Upper lobe of right lung (tissue), 1 donor: ENCODE measurements around the gene MYO7A. TPM values are rescaled to one million over a fixed set of nuclear protein-coding genes. Genes with fewer than 3 reads are reported as not detected.

Source experiments
- ATAC-seq: fragments of 200-7000 bp; cut with Tn5 transposase; one replicate; pipeline ENCODE4 v1.9.1; 2020; ENCODE audit warnings: mild to moderate bottlenecking, moderate library complexity
- DNase-seq: peaks from one replicate; pipeline ENCODE4 v3.0.0-alpha.2; 2020
- H3K27ac ChIP-seq: fragments of 200-600 bp; one replicate; pipeline ENCODE4 v1.8.0; 2022
- H3K27me3 ChIP-seq: fragments of 200-600 bp; one replicate; pipeline ENCODE4 v1.8.0; 2022; ENCODE audit warnings: mild to moderate bottlenecking
- H3K36me3 ChIP-seq: fragments of 200-600 bp; one replicate; pipeline ENCODE4 v1.8.0; 2022
- H3K4me1 ChIP-seq: fragments of 200-600 bp; one replicate; pipeline ENCODE4 v1.8.0; 2022
- H3K4me3 ChIP-seq: fragments of 200-600 bp; one replicate; pipeline ENCODE4 v1.8.0; 2022; ENCODE audit warnings: mild to moderate bottlenecking
- H3K9me3 ChIP-seq: fragments of 200-600 bp; one replicate; pipeline ENCODE4 v1.8.0; 2022
- CTCF ChIP-seq: fragments of 200-600 bp; IDR thresholded peaks from one replicate; pipeline ENCODE4 v1.8.0; 2022; ENCODE audit warnings: antibody characterized with exemption
- intact Hi-C: fragments of 100-400 bp; cut with DNase I; formaldehyde crosslinking; loops from one replicate; pipeline ENCODE4 v1.11.0; 2022
- total RNA-seq: library from RNA; stranded (reverse); fragmentation: NEBNext Ultra II Directional; extraction: Animal tissue kit (Norgen Biotek cat#: 25700); gene quantifications from one replicate; pipeline ENCODE4 v1.2.1, GENCODE V29; 2021
- donor health status: DM: no; HTN: yes; CAD: no; lungs with severe emphysema.

Gene MYO7A
- total RNA-seq, 1 donor from 2014 or later, result 3.6 TPM

DNA sequence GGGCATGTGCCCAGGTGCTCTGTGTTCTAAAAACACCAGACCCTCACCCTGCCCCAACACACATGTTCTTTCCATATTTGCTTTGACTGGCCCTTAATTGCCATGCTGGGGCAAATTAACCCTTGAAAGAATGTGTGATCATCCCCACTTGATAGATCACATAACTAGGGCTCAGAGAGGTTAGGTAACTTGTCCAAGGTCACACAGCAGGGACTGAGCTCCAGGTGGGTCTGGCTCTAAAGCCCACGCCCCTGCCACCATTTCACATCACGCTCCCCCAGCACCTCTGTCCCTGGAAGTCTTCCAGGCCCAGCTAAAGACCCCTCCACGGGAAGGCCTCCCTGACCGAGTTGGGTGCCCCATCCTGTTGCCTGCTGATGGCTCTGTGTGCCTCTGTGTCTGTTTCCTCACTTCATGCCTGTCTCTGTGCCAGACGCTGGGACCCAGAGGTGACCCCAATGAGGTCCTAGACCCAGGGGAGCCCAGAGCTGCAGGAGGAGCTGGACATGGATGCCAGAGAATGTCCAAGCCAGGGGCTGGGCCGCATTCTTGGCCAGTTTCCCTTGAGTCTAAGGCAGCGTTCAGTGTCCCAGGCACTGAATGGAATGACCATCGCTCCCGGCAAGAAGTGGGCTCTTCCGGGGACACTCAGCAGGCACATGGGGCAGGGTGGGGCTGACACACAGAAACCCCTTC lies 79.7 kb downstream of the MYO7A start:
- Histone ChIP-seq H3K27me3 (no peaks in the 10 kb centered on the region), H3K4me3 (no peak overlapping the region), H3K27ac (no peak overlapping the region), H3K36me3 (no peaks in the 10 kb centered on the region), H3K9me3 (no peaks in the 10 kb centered on the region), H3K4me1 (no peaks in the 10 kb centered on the region)
- ATAC-seq (no peak), DNase-seq (peak; percentile 39)
- intact Hi-C loops, result no loop called here
- no peak for TF ChIP-seq CTCF

DNA sequence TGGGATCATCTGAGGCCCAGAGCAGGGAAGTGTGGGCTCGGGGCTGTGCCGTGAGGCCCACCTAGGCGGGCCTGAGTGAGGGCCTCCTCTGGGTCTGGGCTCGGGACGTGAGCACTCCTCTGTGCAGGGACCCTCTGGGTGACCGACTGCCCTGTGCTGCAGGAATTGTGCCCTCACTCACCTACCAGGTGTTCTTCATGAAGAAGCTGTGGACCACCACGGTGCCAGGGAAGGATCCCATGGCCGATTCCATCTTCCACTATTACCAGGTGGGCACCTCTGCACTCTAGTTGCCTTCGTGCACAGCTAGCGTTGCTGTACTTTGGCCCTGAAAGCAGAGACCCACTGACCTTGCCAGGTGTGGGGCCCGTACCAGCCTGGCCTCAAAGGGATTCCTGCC lies 80.5 kb downstream of the MYO7A start:
- intact Hi-C loops, result no loop called here
- H3K4me1 ChIP-seq, result no peaks in the 10 kb centered on the region
- ATAC-seq, result no peak
- H3K27ac ChIP-seq, result no peak overlapping the region
- no peaks in the 10 kb centered on the region for H3K27me3 ChIP-seq
- peak; percentile 39 for DNase-seq
- TF ChIP-seq CTCF, result no peak
- H3K4me3 ChIP-seq, result no peak overlapping the region
- no peaks in the 10 kb centered on the region for H3K9me3 ChIP-seq
- no peaks in the 10 kb centered on the region for H3K36me3 ChIP-seq

- ATAC-seq, result no peak
- H3K27me3 ChIP-seq, result no peaks in the 10 kb centered on the region
- intact Hi-C loops, result no loop called here
- no peaks in the 10 kb centered on the region for H3K4me1 ChIP-seq
- TF ChIP-seq CTCF, result no peak
- no peak overlapping the region for H3K27ac ChIP-seq
- H3K4me3 ChIP-seq, result no peak overlapping the region
- H3K9me3 ChIP-seq, result no peaks in the 10 kb centered on the region
- no peaks in the 10 kb centered on the region for H3K36me3 ChIP-seq
- no peak for DNase-seq
Observed at GRCh38 chr11:77209663-77210062, 81.6 kb downstream of the MYO7A start.

GRCh38 chr11:77211040-77211451 lies 83.0 kb downstream of the MYO7A start:
- Histone ChIP-seq H3K4me1 (no peaks in the 10 kb centered on the region), H3K27ac (no peak overlapping the region), H3K36me3 (no peaks in the 10 kb centered on the region), H3K4me3 (no peak overlapping the region), H3K9me3 (no peaks in the 10 kb centered on the region), H3K27me3 (no peaks in the 10 kb centered on the region)
- DNase-seq, result peak; percentile 57
- no peak for ATAC-seq
- TF ChIP-seq CTCF, result no peak
- intact Hi-C loops, result no loop called here

- DNase-seq, result peak; percentile 39
- H3K4me1 ChIP-seq, result no peaks in the 10 kb centered on the region
Observed at GRCh38 chr11:77211594-77212251, 83.7 kb downstream of the MYO7A start.

More at GRCh38 chr11:77211594-77212251, 83.7 kb downstream of the MYO7A start:
- no peak for ATAC-seq
- Histone ChIP-seq H3K27me3 (no peaks in the 10 kb centered on the region), H3K4me3 (no peak overlapping the region), H3K27ac (no peak overlapping the region), H3K9me3 (no peaks in the 10 kb centered on the region), H3K36me3 (no peaks in the 10 kb centered on the region)
- TF ChIP-seq CTCF, result no peak
- intact Hi-C loops, result no loop called here
